BE2C (cell line): ENCODE data around the gene PCNX4.
A peak's percentile ranks its signal among the peaks of the same experiment; 100 is the strongest.

Source experiments
- DNase-seq: peaks from one replicate; pipeline ENCODE4 v3.0.0-alpha.2; 2020
- H3K27me3 ChIP-seq: fragments of 250-450 bp; sonication (Bioruptor Pico); 2 replicates; pipeline ENCODE4 v1.5.1; 2020; ENCODE audit warnings: mild to moderate bottlenecking
- H3K36me3 ChIP-seq: fragments of 250-450 bp; sonication (Bioruptor Pico); 2 replicates; pipeline ENCODE4 v1.5.1; 2020; ENCODE audit warnings: mild to moderate bottlenecking
- H3K4me1 ChIP-seq: fragments of 250-450 bp; sonication (Bioruptor Pico); 2 replicates; pipeline ENCODE4 v1.5.1; 2020
- H3K4me3 ChIP-seq: 2 replicates; pipeline ENCODE4 v1.5.1; 2011; ENCODE audit warnings: low read depth, low read length
- H3K9me3 ChIP-seq: fragments of 250-450 bp; sonication (Bioruptor Pico); 2 replicates; pipeline ENCODE4 v1.5.1; 2020
- TF ChIP-seq, protein P1 (sequence below): IDR thresholded peaks from 2 replicates; pipeline ENCODE4 v1.5.1; 2012; ENCODE audit warnings: mild to moderate bottlenecking, low read depth, low read length

The PCNX4 gene

DNA sequence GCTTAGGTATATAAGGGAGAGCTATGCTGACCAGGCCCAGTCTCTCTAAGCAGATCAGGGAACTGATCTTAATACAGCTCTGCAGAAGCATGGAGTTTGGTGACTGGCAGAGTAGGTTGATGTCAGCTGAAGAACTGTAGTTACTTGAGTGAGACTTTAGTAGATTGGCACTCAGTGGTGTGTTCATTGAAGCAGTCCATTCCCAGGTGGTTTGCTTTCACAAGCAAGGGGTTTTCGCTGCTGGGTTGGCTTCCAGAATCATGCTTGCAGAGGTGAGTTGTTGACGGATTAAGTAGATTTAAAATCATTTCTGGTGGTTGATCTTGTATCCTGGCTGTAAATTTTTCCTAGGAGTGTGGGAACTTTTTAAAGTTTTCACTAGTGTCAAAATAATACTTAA lies 80.0 kb downstream of the PCNX4 start:
- Histone ChIP-seq H3K4me1 (no peaks in the 10 kb centered on the region), H3K4me3 (no peak overlapping the region), H3K9me3 (no peaks in the 10 kb centered on the region), H3K36me3 (no peaks in the 10 kb centered on the region), H3K27me3 (no peaks in the 10 kb centered on the region)
- TF ChIP-seq, protein P1, sequence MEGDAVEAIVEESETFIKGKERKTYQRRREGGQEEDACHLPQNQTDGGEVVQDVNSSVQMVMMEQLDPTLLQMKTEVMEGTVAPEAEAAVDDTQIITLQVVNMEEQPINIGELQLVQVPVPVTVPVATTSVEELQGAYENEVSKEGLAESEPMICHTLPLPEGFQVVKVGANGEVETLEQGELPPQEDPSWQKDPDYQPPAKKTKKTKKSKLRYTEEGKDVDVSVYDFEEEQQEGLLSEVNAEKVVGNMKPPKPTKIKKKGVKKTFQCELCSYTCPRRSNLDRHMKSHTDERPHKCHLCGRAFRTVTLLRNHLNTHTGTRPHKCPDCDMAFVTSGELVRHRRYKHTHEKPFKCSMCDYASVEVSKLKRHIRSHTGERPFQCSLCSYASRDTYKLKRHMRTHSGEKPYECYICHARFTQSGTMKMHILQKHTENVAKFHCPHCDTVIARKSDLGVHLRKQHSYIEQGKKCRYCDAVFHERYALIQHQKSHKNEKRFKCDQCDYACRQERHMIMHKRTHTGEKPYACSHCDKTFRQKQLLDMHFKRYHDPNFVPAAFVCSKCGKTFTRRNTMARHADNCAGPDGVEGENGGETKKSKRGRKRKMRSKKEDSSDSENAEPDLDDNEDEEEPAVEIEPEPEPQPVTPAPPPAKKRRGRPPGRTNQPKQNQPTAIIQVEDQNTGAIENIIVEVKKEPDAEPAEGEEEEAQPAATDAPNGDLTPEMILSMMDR, result no peak
- no peak for DNase-seq

DNA sequence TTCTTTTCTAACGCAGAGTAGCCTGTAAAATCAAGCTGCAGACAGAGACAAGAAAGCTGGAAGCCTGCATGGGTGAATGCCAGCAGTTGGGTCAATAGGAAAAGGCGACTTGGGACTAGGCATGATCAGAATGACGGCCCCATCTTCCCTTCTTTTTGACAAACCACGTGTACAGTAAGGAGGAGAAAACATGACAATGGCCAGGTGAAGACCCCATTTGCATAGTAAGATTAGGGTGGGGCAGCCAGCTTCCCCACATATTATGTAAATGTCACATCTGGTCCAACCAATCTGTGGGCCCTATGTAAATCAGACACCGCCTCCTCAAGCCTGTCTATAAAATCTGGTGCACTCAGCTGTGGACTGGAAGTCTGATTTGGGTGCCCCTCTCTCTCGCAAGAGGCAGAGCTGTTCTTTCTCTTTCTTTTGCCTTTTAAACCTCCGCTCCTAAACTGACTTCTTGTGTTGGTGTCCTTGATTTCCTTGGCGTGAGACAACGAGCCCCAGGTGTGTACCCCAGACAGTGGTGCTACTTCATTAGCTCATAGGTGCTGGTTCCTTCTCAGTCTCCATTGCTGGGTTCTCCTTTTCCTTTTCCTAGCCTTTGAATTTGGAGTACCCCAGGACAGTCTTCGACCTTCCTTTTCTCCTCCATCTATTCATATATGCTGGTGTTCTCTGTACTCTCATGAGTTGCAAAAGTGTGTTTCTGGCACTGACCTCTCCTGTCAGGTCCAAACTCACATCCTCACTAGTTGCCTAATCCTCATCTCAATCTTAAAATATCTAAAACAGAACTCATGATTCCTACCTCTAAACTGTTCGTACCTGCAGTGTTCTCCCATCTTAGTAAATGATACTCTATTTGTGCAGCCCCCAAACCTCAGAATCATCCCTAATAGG lies 82.9 kb downstream of the PCNX4 start:
- Histone ChIP-seq H3K4me3 (peak overlapping the region; percentile 29; the same call in 1 of the 2 replicates), H3K27me3 (no peaks in the 10 kb centered on the region), H3K9me3 (no peaks in the 10 kb centered on the region), H3K4me1 (no peaks in the 10 kb centered on the region), H3K36me3 (no peaks in the 10 kb centered on the region)
- DNase-seq, result peak; percentile 34
- TF ChIP-seq, protein P1, result no peak

DNA sequence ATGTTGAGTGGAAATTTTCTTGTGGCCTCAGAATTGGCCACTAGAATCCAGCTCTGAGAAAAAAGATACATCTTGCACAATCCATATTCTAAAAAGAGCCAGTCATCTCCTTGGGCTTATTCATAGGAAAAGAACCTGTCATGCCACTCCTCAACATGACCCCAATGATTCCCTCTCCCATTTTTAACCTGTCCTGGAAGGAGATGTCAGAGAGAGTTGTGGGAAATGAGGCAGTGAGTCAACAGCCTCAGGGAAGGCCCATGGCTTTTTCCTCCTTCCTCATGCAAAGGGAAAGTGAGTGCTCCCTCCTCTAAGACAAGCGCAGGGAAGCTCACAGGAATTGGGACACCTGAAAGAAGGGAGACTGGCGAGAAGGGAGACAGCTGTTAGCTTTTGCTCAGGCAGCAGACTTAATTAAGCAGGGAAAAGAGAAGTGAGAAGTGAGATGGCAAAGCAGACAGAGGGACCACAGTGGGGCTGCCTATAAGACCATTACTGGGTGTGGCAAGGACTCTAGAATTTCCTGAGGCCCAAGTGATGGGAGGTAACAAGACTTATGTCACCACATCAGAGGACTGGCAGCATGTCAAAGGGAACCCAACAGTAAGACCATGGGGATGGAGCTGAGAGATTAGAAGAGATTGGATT lies 83.7 kb downstream of the PCNX4 start:
- H3K36me3 ChIP-seq, result no peaks in the 10 kb centered on the region
- H3K4me3 ChIP-seq, result no peak overlapping the region
- H3K9me3 ChIP-seq, result no peaks in the 10 kb centered on the region
- no peaks in the 10 kb centered on the region for H3K4me1 ChIP-seq
- no peaks in the 10 kb centered on the region for H3K27me3 ChIP-seq
- no peak for DNase-seq
- TF ChIP-seq, protein P1, result no peak

DNA sequence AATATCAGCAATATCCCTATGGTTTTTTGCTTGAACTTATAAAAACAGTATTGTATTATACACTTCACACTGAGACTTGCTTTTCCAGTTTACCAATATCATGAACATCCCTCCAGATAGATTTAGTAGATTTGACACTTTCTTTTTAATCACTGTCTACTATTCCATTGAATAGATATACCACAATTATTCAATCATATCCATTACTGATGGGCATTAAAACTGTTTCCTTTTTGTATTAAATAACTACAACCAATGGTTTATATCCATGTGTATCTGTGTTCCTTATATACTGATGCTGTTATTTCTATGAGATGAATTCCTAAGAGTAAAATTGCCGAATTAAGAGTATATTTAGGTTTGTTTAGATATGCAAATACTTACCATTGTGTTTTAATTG lies 86.4 kb downstream of the PCNX4 start:
- H3K4me3 ChIP-seq, result no peak overlapping the region
- TF ChIP-seq, protein P1, result no peak
- no peak for DNase-seq
- no peaks in the 10 kb centered on the region for H3K36me3 ChIP-seq
- no peaks in the 10 kb centered on the region for H3K27me3 ChIP-seq
- no peaks in the 10 kb centered on the region for H3K4me1 ChIP-seq
- no peaks in the 10 kb centered on the region for H3K9me3 ChIP-seq

DNA sequence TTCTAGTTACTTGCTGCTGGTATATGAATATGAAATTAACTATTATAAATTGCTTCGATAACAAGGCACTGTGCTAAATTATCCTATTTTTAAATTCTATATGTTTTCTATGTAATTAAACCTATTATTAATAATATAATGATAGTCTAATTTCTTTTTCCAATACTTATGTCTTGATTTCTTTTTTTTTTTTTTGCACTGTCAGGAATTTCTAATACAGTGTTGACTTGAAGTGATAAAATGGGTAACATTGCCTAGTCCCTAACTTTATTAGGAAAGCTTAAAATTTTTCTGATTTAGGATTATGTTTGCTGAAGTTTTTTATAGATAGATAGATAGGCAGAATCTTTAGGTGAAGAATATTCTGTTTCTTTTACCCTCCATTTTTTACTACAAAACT lies 87.1 kb downstream of the PCNX4 start:
- TF ChIP-seq, protein P1, result no peak
- no peak for DNase-seq
- no peaks in the 10 kb centered on the region for H3K36me3 ChIP-seq
- H3K4me3 ChIP-seq, result no peak overlapping the region
- no peaks in the 10 kb centered on the region for H3K4me1 ChIP-seq
- H3K9me3 ChIP-seq, result no peaks in the 10 kb centered on the region
- no peaks in the 10 kb centered on the region for H3K27me3 ChIP-seq

DNA sequence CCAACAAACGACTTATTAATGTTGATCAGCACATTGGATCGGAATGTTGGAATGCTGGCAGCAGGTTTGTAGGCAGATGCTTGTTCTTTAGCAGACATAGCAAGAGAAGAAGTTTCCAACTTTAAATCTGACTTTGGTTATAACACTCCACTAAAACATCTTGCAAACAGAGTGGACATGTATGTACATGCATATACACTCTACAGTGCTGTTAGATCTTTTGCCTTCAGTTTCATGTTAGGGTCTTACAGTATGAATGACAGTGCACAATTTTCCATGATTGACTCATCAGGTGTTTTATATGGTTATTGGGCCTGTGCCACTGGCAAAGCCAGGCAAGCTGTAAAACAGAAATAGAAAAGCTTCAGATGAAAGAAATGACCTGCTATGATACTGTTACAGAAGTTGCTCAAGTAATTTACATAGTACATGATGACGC lies 87.7 kb downstream of the PCNX4 start:
- no peak for DNase-seq
- no peaks in the 10 kb centered on the region for H3K9me3 ChIP-seq
- H3K4me3 ChIP-seq, result no peak overlapping the region
- H3K4me1 ChIP-seq, result no peaks in the 10 kb centered on the region
- H3K27me3 ChIP-seq, result no peaks in the 10 kb centered on the region
- TF ChIP-seq, protein P1, result no peak
- no peaks in the 10 kb centered on the region for H3K36me3 ChIP-seq
